Type B pancreatic cell (in vitro differentiated cells): ENCODE results near the gene EIF3L. TPM values are rescaled to one million over a fixed set of nuclear protein-coding genes. Genes with fewer than 3 reads are reported as not detected.

Source experiments
- DNase-seq: peaks from one replicate; pipeline ENCODE4 v3.0.0; 2021; ENCODE audit warnings: mixed read lengths; ENCODE audit not compliant: unreplicated experiment; ENCODE audit errors: extremely low spot score
- H3K27ac Mint-ChIP-seq: 2 replicates; pipeline ENCODE4 v1.8.0; 2021; ENCODE audit warnings: mild to moderate bottlenecking, mixed read lengths
- H3K27me3 Mint-ChIP-seq: 2 replicates; pipeline ENCODE4 v1.8.0; 2021; ENCODE audit warnings: mixed read lengths
- H3K36me3 Mint-ChIP-seq: 2 replicates; pipeline ENCODE4 v1.8.0; 2021; ENCODE audit warnings: mixed read lengths
- H3K4me1 Mint-ChIP-seq: one replicate; pipeline ENCODE4 v1.8.0; 2021; ENCODE audit warnings: mixed read lengths; ENCODE audit not compliant: unreplicated experiment
- H3K4me3 Mint-ChIP-seq: 2 replicates; pipeline ENCODE4 v1.8.0; 2021; ENCODE audit warnings: mild to moderate bottlenecking, mixed read lengths
- H3K9me3 Mint-ChIP-seq: 2 replicates; pipeline ENCODE4 v1.8.0; 2021; ENCODE audit warnings: mixed read lengths
- total RNA-seq: library from RNA; stranded (reverse); gene quantifications from 2 replicates; pipeline ENCODE4 v1.2.1, GENCODE V29; 2021; ENCODE audit warnings: low replicate concordance
- TF ChIP-seq, protein P1 (sequence below): fragments of 200-600 bp; sonication (generic); conservative IDR thresholded peaks from 2 replicates; pipeline ENCODE4 v1.5.0; 2021; ENCODE audit warnings: antibody characterized with exemption, mild to moderate bottlenecking

Gene EIF3L
- total RNA-seq, 1 donor from 2014 or later = 740 TPM

DNA sequence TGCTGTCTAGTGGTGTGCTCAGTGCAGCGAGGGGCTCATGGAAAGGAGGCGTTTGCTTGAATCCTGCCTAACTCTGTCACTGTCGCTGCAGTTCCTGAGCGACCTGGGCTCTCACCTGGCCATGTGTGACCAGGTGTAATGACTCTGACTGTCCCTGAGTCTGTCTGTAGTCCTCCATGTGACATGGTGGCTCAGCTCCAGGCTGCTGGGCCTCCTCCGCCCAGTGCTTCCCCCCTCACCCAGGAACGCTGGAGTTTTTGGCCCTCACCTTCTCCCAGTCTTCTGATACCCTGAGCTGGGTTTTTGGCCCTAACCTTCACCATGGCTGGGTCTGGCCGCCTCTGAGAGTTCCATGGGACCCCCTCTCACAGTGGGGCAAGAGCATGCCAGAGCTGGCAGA is 77.1 kb downstream of the EIF3L start:
- TF ChIP-seq, protein P1, sequence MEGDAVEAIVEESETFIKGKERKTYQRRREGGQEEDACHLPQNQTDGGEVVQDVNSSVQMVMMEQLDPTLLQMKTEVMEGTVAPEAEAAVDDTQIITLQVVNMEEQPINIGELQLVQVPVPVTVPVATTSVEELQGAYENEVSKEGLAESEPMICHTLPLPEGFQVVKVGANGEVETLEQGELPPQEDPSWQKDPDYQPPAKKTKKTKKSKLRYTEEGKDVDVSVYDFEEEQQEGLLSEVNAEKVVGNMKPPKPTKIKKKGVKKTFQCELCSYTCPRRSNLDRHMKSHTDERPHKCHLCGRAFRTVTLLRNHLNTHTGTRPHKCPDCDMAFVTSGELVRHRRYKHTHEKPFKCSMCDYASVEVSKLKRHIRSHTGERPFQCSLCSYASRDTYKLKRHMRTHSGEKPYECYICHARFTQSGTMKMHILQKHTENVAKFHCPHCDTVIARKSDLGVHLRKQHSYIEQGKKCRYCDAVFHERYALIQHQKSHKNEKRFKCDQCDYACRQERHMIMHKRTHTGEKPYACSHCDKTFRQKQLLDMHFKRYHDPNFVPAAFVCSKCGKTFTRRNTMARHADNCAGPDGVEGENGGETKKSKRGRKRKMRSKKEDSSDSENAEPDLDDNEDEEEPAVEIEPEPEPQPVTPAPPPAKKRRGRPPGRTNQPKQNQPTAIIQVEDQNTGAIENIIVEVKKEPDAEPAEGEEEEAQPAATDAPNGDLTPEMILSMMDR = no peak
- Mint-ChIP-seq H3K27me3 (no peaks in the 10 kb centered on the region), H3K4me3 (no peak overlapping the region), H3K9me3 (no peaks in the 10 kb centered on the region), H3K4me1 (no peaks in the 10 kb centered on the region), H3K36me3 (peaks cover 11% of the 10 kb centered on the region), H3K27ac (no peak overlapping the region)
- DNase-seq = no peak

DNA sequence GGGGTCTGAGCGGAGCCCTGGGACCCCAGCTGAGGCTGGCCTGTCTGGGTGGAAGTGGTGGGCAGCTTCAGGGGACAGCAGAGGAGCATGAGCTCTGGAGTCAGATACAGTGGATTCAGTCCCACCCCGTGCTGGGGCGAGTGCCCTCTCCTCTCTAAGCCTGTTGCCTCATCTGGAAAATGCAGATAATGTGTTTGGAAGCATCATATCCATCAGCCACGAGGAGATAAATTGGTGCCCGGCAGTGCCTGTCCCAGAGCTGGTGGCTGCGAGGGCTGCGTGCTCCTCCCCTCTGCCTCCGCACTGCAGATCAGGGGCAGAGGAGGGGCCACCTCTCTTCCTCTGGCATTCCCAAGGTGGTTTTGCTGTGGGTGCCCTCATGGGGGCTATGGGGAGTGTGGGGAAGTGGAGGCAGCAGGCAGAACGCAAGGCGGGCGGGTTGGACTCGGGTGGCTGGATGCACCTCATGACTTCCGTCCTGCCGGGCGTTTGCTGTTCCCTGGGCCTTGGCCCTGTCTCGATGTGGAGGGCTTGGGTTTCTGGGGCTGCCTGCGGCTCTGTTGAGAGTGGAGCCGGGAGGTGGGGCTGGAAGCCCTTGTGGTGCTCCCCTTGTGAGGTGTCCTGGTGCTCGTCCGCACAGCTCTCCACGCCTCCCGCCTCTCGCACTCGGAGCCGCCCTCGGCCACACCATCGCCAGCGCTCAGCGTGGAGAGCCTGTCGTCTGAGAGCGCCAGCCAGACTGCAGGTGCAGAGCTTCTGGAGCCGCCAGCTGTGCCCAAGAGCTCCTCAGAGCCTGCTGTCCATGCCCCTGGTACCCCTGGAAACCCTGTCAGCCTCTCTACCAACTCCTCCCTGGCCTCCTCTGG is 77.8 kb downstream of the EIF3L start:
- H3K27me3 Mint-ChIP-seq = no peaks in the 10 kb centered on the region
- H3K9me3 Mint-ChIP-seq = no peaks in the 10 kb centered on the region
- TF ChIP-seq, protein P1 = no peak
- H3K4me3 Mint-ChIP-seq = no peak overlapping the region
- H3K27ac Mint-ChIP-seq = no peak overlapping the region
- H3K36me3 Mint-ChIP-seq = peaks cover 7% of the 10 kb centered on the region
- H3K4me1 Mint-ChIP-seq = peaks cover 3% of the 10 kb centered on the region
- DNase-seq = no peak

DNA sequence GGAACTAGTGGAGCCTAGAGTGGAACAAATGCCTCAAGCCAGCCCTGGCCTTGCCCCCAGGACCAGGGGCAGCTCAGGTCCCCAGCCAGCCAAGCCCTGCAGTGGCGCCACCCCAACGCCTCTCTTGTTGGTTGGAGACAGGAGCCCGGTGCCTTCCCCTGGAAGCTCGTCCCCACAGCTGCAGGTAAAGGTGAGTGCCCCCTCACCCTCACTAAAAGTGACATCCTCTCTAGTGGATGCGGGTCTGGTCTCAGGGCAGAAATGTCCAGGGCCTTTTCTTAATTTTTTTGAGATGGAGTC is 78.4 kb downstream of the EIF3L start:
- TF ChIP-seq, protein P1 = no peak
- no peak for DNase-seq
- peaks cover 4% of the 10 kb centered on the region for H3K4me1 Mint-ChIP-seq
- no peak overlapping the region for H3K27ac Mint-ChIP-seq
- H3K9me3 Mint-ChIP-seq = no peaks in the 10 kb centered on the region
- no peaks in the 10 kb centered on the region for H3K27me3 Mint-ChIP-seq
- H3K36me3 Mint-ChIP-seq = peaks cover 7% of the 10 kb centered on the region
- no peak overlapping the region for H3K4me3 Mint-ChIP-seq

DNA sequence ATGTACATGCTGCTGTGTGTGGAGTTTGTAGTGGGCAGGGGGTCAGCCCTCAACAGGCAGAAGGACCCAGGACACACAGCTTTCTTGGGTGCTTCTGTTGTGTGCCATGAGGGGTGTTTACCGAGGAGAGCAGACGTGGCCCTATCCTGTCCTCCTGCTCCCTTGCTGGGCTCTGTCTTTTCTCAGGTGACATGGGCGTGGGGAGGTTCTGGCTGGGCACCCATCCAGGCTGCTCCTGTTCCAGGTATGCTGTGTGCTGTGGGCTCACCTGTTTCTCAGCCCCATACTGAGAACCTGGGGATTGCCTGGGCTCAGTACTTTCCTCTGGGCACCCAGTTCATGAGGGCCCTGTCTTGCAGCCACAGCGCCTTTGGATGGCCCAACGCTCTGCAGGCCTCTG is 80.2 kb downstream of the EIF3L start:
- TF ChIP-seq, protein P1 = no peak
- peaks cover 4% of the 10 kb centered on the region for H3K36me3 Mint-ChIP-seq
- DNase-seq = no peak
- H3K9me3 Mint-ChIP-seq = no peaks in the 10 kb centered on the region
- H3K4me1 Mint-ChIP-seq = peaks cover 18% of the 10 kb centered on the region
- H3K27ac Mint-ChIP-seq = no peak overlapping the region
- H3K27me3 Mint-ChIP-seq = no peaks in the 10 kb centered on the region
- H3K4me3 Mint-ChIP-seq = no peak overlapping the region

DNA sequence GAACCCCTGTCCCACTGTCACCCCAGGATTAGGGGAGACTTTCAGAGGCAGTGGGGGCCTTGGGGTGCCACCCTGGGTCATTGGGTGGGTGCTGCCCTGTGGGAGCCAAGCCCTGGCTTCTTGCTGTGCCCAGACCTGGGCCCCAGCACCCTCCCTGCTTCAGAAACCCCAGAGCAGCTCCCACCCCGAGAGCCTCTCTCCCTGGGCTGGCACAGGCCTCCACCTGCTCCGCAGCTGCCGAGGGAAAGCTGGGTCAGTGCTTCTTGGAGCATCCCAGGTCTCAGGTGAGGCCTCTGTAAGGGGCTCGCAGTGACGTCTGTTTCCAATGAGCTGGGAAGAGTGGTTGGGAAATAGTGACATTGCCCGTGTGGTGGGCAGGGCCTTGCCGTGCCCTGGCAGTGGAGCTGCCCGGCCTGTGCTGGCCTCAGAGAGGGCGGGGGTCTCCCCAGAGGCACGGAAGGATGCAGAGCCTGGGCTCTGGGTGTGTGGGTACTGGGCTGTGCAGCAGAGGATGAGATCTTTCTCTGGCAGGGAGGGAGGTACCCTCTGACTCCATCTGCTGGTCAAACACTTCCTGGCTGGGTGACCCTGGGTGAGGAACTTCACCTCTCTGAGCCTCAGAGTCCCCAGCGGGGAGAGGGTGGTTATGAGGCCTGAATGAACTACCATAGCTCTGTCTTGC is 81.2 kb downstream of the EIF3L start:
- Mint-ChIP-seq H3K4me1 (peaks cover 18% of the 10 kb centered on the region), H3K9me3 (no peaks in the 10 kb centered on the region), H3K36me3 (peaks cover 4% of the 10 kb centered on the region), H3K27ac (peak overlapping the region; percentile 26), H3K27me3 (no peaks in the 10 kb centered on the region), H3K4me3 (no peak overlapping the region)
- TF ChIP-seq, protein P1 = peak; percentile 42
- no peak for DNase-seq
